KG1 (cell line): ENCODE measurements around the gene KCNG1.
"Not testable (repeated sequence)": the region's sequence is repeated elsewhere in the genome, so short reads cannot be mapped to it uniquely, and the experiment has no call there.

Experiments used
- DNase-seq: peaks from one replicate; lab custom pipeline; 2025; lab: John Stamatoyannopoulos, UW

KCNG1 gene, protein sequence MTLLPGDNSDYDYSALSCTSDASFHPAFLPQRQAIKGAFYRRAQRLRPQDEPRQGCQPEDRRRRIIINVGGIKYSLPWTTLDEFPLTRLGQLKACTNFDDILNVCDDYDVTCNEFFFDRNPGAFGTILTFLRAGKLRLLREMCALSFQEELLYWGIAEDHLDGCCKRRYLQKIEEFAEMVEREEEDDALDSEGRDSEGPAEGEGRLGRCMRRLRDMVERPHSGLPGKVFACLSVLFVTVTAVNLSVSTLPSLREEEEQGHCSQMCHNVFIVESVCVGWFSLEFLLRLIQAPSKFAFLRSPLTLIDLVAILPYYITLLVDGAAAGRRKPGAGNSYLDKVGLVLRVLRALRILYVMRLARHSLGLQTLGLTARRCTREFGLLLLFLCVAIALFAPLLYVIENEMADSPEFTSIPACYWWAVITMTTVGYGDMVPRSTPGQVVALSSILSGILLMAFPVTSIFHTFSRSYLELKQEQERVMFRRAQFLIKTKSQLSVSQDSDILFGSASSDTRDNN

DNA sequence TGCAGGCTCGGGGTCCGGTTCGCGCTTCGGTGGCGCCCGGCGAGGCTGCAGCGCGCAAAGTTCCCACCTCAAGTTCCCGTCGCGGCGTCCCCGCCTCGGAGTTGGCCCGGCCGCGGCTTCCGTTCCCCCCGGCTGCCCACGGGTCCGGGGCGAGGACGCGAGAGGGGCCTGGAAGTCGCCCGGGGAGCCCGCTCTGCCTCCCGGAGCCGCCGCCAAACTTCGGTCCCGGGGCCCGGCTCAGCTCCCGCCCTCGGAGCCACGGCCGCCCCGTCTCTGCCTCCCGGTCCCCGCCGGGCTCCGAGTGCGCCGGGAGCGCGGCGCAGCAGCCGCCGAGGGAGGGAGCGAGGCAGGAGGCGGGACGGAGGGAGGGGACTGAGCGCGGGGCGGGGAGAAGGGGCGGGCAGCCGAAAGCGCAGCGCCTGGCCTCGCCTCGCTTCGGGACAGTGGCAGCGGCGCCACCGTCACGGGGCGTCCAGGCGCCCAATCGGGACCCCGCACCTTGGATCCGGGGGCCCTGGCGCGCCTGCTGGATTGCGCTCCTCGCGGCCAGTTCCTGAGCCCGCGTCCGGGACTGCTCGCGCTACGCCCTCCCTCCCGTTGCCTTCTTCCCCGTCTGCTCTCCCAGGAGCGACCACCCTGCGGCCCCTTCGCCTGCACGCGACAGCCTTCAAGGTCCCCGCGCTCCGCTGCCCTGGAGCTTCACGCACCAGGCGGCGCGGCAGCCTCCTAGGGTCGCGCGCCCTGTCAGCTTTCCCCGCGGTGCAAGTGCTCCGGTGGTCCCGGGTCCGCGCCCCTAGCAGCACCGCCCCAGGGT, at the start of gene KCNG1:
Gene KCNG1 (minus strand): TSS at position 305 of the 814 bp plus-strand sequence. CDS start 12,769 bp downstream, outside the sequence.
- DNase-seq = no peak

DNA sequence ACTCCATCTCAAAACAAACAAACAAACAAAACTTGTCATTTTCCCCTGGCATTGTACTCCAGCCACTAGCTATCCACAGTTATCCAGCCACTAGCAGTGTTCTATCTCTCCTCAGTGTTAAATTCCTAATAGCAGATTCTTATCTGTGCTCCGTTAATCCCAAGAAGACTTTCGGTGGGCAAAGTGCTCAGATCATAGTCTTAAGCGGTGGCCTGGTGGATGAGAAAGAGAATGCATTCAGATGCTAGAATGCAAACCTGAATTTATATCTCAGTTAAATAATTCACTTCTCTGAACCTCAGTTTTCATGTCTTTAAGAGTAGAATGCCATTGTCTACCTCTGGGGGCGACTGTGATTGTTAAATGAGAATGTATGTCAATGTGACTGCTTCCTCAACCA, 47.7 kb upstream of the KCNG1 start:
- DNase-seq = no peak

- no peak for DNase-seq
Measured at GRCh38 chr20:51067792-51068191, 44.9 kb upstream of the KCNG1 start.

DNA sequence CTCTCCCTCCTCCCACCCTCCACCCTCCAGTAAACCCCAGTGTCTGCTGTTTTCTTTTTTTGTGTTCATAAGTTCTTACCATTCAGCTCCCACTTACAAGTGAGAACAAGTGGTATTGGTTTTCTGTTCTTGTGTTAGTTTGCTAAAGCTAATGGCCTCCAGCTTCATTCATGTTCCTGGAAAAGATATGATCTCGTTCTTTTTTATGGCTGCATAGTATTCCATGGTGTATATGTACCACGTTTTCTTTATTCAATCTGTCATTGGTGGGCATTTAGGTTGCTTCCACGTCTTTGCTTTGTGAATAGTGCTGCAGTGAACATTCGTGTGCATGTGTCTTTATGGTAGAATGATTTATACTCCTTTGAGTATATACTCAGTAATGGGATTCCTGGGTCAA, 42.7 kb upstream of the KCNG1 start:
- DNase-seq = no peak

- DNase-seq = no peak
Measured at GRCh38 chr20:51064137-51064536, 41.2 kb upstream of the KCNG1 start.

GRCh38 chr20:51062065-51062464, 39.2 kb upstream of the KCNG1 start:
- DNase-seq = no peak

DNA sequence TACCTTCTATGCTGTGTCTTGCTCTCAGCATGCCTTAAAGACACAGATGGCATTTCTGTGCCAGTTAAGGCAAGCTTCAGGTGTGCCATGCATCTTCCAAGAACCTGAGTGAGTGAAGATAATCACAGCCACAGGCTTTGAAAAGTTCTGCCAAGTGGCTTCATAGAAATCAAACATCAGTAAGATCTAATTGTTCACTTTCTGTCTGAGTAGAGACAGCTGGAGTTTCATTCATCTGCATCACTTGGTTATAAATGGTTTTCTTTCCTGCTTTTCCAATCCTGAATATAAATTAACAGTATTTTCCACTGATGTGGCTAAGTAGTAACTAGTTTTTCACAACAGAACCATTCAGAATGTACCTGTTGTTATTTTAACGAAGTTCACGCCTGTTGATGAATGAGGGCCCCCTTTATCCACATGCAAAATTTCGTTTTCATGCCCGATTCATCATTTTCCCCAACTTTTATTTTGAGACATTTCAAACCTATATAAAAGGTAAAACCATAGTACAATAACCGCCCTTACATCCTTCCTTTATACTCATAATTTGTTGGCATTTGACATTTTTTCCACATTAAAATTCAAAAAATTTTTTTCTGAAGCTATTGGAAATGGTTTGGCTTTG, 38.6 kb upstream of the KCNG1 start:
- no peak for DNase-seq

DNA sequence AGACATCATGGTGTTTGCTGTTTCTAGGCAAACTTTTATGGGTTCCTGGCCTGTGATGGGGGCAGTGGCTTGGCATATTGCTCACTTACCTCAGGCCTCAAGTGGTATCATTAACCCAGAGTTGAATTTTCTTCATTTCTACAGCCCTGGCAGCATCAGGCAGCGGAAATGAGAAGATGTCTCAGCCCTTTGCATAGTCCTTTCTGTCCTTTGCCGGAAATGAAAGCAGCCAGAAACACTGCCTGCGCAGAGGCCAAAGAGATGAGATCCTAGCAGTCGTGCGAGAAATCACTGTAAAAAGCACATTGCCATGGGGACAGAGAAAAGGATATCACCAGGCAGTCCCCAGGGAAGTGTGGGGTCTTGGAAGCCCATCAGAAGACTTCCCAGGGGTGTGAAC, 37.4 kb upstream of the KCNG1 start:
- no peak for DNase-seq

- no peak for DNase-seq
Measured at GRCh38 chr20:51059862-51060261, 37.0 kb upstream of the KCNG1 start.

DNA sequence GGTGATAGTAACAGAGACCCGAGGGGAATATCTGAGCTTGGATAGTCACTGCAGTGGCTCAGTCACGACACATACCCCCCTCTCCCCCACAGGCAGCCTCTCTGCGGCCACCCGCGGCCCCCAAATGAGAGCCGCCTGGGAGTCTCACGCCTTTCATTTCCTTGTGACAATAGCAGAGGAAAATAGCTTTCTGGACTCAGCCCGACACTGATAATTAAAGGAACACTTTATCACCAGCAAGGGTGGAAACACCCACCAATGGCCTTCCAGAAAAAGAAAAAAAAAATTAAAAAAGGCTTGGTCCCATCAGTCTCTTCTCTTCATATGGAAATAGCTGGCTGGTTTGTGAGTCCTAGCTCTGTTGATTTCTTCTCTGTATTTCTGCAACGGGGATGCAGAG, 35.1 kb upstream of the KCNG1 start:
- DNase-seq = no peak

- no peak for DNase-seq
Measured at GRCh38 chr20:51054233-51054632, 31.3 kb upstream of the KCNG1 start.

DNA sequence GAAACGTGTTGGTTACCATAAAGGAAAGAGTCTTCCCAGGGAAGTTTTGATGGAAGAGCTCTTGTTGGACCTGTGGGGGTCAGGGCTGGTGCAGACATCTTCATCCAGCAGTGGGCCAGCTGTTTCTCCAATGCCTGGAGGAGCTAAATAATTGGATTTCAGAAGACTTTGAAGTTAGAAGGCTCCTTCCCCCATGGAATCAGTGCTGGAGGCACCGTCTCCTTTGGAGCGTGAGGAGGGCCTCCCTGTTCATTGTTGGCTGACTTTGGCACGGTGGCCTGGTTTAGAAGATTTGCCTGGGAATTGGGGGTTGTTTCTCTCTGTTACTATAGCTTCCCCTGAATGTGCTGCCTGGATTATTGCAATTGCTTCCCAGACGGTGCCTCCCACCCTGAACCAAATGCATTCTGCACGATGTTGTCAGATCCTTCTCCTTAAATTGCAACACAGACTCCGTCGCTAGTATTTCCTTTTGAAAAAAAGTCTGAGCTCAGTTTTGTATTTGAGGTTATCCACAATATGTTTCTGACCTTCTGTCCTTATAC, 27.7 kb upstream of the KCNG1 start:
- DNase-seq = no peak

DNA sequence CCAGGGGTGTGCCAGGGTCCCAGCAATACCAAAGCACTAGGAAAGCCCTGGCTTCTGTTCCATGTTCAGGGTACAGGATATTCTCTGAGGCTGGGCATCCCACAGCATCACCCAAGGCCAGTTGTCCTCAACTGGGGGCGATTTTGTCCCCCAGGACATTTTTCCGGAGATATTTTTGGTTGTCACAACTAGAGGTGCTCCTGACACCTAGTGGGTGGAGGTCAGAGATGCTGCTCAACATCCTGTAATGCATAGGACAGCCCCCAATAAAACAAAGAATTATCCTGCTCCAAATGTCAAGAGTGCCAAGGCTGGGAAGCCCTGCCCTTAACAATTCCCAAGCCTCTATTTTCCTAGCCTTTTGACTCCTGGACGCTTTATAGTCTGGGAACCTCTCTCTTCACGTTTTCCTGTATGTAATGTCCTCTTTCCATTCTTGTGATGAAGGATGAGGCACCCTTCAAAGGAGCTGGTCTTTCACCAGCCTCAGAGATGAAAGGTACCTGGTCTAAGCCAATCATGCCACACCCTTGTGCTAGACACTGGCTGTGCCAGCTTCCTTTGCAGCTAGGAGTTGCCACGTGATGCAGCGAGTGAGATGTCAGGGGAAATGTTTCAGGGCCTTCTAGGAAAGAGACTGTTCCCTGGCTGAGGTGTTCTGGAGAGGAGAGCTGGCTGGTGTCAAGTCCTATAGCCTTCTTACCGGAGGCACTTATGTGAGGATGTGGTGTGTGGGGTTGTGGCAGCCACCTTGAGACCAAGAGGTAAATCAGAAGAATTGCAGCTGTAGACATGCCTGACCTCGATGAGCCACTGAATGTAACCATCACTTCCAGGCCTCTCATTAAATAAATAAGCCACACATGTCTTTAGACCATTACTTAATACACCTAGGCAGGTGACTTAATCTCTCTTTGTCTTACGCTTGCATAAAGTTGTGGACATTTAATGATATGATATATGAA, 23.4 kb upstream of the KCNG1 start:
- DNase-seq = no peak

DNA sequence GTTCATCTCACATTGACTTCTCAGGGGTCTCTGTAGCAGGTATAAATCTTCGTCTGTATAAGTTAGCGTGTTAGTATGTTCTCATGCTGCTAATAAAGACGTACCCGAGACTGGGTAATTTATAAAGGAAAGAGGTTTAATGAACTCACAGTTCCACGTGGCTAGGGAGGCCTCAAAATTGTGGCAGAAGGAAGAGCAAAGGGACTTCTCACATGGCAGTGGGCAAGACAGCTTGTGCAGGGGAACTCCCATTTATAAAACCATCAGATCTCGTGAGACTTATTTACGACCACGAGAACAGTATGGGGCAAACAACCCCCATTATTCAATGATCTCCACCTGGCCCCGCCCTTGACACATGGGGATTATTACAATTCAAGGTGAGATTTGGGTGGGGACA, 22.6 kb upstream of the KCNG1 start:
- DNase-seq = not testable (repeated sequence)

DNA sequence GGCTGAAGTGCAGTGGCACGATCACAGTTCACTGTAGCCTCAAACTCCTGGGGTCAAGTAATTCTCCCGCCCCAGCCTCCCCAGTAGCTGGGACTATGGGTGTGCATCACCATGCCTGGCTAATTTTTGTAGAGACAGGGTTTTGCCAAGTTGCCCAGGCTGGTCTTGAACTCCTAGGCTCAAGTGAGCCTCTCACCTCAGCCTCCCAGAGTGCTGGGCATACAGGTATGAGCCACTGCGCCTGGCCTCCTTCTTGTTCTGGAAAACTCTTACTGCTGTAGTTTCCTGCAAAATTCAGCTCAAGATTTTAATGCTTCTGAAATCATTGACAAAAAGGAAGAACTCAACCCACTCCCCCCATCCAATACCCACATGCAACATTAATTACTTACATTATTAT, 21.9 kb upstream of the KCNG1 start:
- no peak for DNase-seq

GRCh38 chr20:51043811-51044210, 20.9 kb upstream of the KCNG1 start:
- DNase-seq = no peak

GRCh38 chr20:51042657-51043247, 19.8 kb upstream of the KCNG1 start:
- DNase-seq = no peak

DNA sequence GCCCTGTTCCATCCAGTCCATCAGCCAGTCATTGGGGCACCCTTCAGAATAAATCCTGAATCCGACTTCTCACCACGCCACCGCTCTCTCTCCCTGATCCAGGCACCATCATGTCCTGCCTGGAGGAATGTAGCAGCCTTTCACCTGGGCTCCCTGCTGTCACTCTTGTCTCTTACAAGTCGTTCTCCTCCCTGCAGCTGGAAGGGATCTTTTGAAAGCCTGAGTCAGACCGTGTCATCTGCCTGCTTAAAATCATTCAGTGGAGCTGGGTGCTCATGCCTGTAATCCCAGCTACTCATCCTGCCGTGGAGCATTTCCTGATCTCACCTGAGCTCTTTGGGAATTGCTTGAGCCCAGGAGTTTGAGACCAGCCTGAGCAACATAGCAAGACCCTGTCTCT, 19.2 kb upstream of the KCNG1 start:
- no peak for DNase-seq

DNA sequence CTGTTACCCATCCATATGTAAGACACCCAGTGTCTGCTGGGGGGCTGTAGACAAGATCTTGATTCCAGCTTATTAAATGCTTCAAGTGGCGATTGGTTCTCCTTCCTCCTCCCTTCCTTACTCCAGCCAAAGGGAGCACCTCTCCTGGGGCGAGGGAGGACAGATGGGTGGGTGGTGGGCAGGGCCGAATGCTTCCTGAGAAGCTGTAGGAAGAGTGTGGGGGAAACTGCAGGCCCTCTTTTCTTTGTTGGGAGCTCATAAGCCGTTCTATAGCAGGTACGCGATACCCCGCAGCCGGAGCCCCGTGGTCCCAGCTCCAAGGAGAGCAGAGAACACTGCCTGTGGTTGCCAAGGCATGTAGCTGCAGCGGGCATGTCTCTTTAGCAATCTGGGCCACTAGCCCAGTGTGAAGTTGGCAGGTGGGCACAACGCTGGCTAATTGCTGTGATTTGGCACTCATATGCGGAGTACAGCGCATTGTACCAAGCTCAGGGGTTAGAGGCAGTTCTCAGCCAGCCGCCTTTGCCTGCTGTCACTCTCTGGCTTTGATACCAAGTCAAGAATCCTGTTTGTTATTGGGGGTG, 14.7 kb upstream of the KCNG1 start:
- no peak for DNase-seq

GRCh38 chr20:51036827-51037531, 14.1 kb upstream of the KCNG1 start:
- no peak for DNase-seq
